Stimulated activated CD8-positive, alpha-beta memory T cell treated with anti-CD3 and anti-CD28 coated beads, Interleukin-12 subunit alpha, Interleukin-12 subunit beta, amount 100 ng/mL, for 24 hours (primary cell): Measurements from ENCODE around the gene SORCS2.
"Not testable (repeated sequence)": the region's sequence is repeated elsewhere in the genome, so short reads cannot be mapped to it uniquely, and the experiment has no call there.

ENCODE experiments used
- DNase-seq: peaks from one replicate; pipeline ENCODE4 v3.0.0-alpha.2; 2020; ENCODE audit errors: extremely low read depth

The SORCS2 gene

GRCh38 chr4:7582313-7583097 is 390.2 kb downstream of the SORCS2 start:
- DNase-seq = no peak

GRCh38 chr4:7584098-7584497 is 391.8 kb downstream of the SORCS2 start:
- no peak for DNase-seq

- no peak for DNase-seq
Measured at GRCh38 chr4:7584606-7585159, 392.3 kb downstream of the SORCS2 start.

GRCh38 chr4:7585768-7586167 is 393.4 kb downstream of the SORCS2 start:
- DNase-seq = no peak

- DNase-seq = no peak
Measured at GRCh38 chr4:7587433-7588405, 395.4 kb downstream of the SORCS2 start.

- no peak for DNase-seq
Measured at GRCh38 chr4:7590189-7590588, 397.9 kb downstream of the SORCS2 start.

- no peak for DNase-seq
Measured at GRCh38 chr4:7590899-7591298, 398.6 kb downstream of the SORCS2 start.

GRCh38 chr4:7591409-7592053 is 399.2 kb downstream of the SORCS2 start:
- DNase-seq = no peak

GRCh38 chr4:7593646-7594412 is 401.5 kb downstream of the SORCS2 start:
- DNase-seq = no peak

- no peak for DNase-seq
Measured at GRCh38 chr4:7595934-7596461, 403.7 kb downstream of the SORCS2 start.

- no peak for DNase-seq
Measured at GRCh38 chr4:7596918-7597606, 404.7 kb downstream of the SORCS2 start.

- no peak for DNase-seq
Measured at GRCh38 chr4:7598939-7599790, 406.8 kb downstream of the SORCS2 start.

GRCh38 chr4:7600247-7600646 is 407.9 kb downstream of the SORCS2 start:
- no peak for DNase-seq

- DNase-seq = not testable (repeated sequence)
Measured at GRCh38 chr4:7602166-7602565, 409.8 kb downstream of the SORCS2 start.

GRCh38 chr4:7607156-7607910 is 415.0 kb downstream of the SORCS2 start:
- no peak for DNase-seq

GRCh38 chr4:7608046-7608445 is 415.7 kb downstream of the SORCS2 start:
- DNase-seq = no peak

- DNase-seq = no peak
Measured at GRCh38 chr4:7609316-7609715, 417.0 kb downstream of the SORCS2 start.

- DNase-seq = no peak
Measured at GRCh38 chr4:7610022-7610670, 417.8 kb downstream of the SORCS2 start.
